GM19467 (cell line): ENCODE measurements around the gene GPS2.

Experiments used
- ATAC-seq: cut with Tn5 transposase; IDR thresholded peaks from one replicate; pipeline ENCODE4 v1.9.1; 2021; ENCODE audit warnings: mild to moderate bottlenecking, moderate library complexity; ENCODE audit not compliant: unreplicated experiment

The GPS2 gene

GRCh38 chr17:7293816-7294613, 21.1 kb downstream of the GPS2 start:
- no peak for ATAC-seq

- ATAC-seq = no peak
Measured at GRCh38 chr17:7293159-7293558, 22.0 kb downstream of the GPS2 start.

GRCh38 chr17:7292729-7293128, 22.4 kb downstream of the GPS2 start:
- ATAC-seq = no peak

- ATAC-seq = no peak
Measured at GRCh38 chr17:7292194-7292593, 23.0 kb downstream of the GPS2 start.

GRCh38 chr17:7290685-7291084, 24.5 kb downstream of the GPS2 start:
- ATAC-seq = no peak

GRCh38 chr17:7290166-7290565, 25.0 kb downstream of the GPS2 start:
- ATAC-seq = no peak

GRCh38 chr17:7289256-7290032, 25.7 kb downstream of the GPS2 start:
- no peak for ATAC-seq

GRCh38 chr17:7285679-7286078, 29.5 kb downstream of the GPS2 start:
- no peak for ATAC-seq

- no peak for ATAC-seq
Measured at GRCh38 chr17:7284911-7285310, 30.2 kb downstream of the GPS2 start.

GRCh38 chr17:7283471-7284216, 31.5 kb downstream of the GPS2 start:
- no peak for ATAC-seq

- no peak for ATAC-seq
Measured at GRCh38 chr17:7282752-7283321, 32.3 kb downstream of the GPS2 start.

GRCh38 chr17:7281953-7282751, 33.0 kb downstream of the GPS2 start:
- ATAC-seq = no peak

- ATAC-seq = no peak
Measured at GRCh38 chr17:7281074-7281952, 33.8 kb downstream of the GPS2 start, which contains the start of gene SLC2A4. TSS of gene SLC2A4 (plus strand) at chr17:7281718. CDS start at chr17:7281935, 217 bp downstream.

- ATAC-seq = peak; percentile 62
Measured at GRCh38 chr17:7280519-7281073, 34.6 kb downstream of the GPS2 start.

- ATAC-seq = no peak
Measured at GRCh38 chr17:7279448-7279847, 35.7 kb downstream of the GPS2 start.

GRCh38 chr17:7266784-7267183, 48.4 kb downstream of the GPS2 start:
- no peak for ATAC-seq

- no peak for ATAC-seq
Measured at GRCh38 chr17:7263801-7264078, 51.4 kb downstream of the GPS2 start.

GRCh38 chr17:7262935-7263800, 52.0 kb downstream of the GPS2 start:
- no peak for ATAC-seq
